Endothelial cell (in vitro differentiated cells): ENCODE measurements around the gene SCN2B. TPM values are rescaled to one million over a fixed set of nuclear protein-coding genes. Genes with fewer than 3 reads are reported as not detected.

ENCODE experiments used
- DNase-seq: peaks from one replicate; pipeline ENCODE4 v3.0.0; 2021; ENCODE audit warnings: low spot score
- H3K27ac Mint-ChIP-seq: one replicate; pipeline ENCODE4 v1.8.0; 2021; ENCODE audit warnings: mixed read lengths, inconsistent platforms; ENCODE audit not compliant: unreplicated experiment
- H3K27me3 Mint-ChIP-seq: one replicate; pipeline ENCODE4 v1.8.0; 2021; ENCODE audit warnings: mild to moderate bottlenecking, moderate library complexity, mixed read lengths, inconsistent platforms; ENCODE audit not compliant: unreplicated experiment
- H3K36me3 Mint-ChIP-seq: one replicate; pipeline ENCODE4 v1.8.0; 2021; ENCODE audit warnings: mild to moderate bottlenecking, low read depth, mixed read lengths, inconsistent platforms; ENCODE audit not compliant: unreplicated experiment
- H3K4me1 Mint-ChIP-seq: one replicate; pipeline ENCODE4 v1.8.0; 2021; ENCODE audit warnings: mild to moderate bottlenecking, mixed read lengths, inconsistent platforms; ENCODE audit not compliant: unreplicated experiment
- H3K4me3 Mint-ChIP-seq: one replicate; pipeline ENCODE4 v1.8.0; 2021; ENCODE audit warnings: mild to moderate bottlenecking, mixed read lengths, inconsistent platforms; ENCODE audit not compliant: unreplicated experiment
- H3K9me3 Mint-ChIP-seq: one replicate; pipeline ENCODE4 v1.8.0; 2021; ENCODE audit warnings: mixed read lengths, inconsistent platforms; ENCODE audit not compliant: unreplicated experiment
- total RNA-seq: library from RNA; stranded (reverse); fragmentation: NEBNext Ultra II Directional; extraction: Animal tissue kit (Norgen Biotek cat#: 25700); gene quantifications from one replicate; pipeline ENCODE4 v1.2.1, GENCODE V29; 2021; ENCODE audit not compliant: unreplicated experiment
- TF ChIP-seq, protein P1 (sequence below): fragments of 200-600 bp; sonication (generic); IDR thresholded peaks from one replicate; pipeline ENCODE4 v1.5.0; 2021; ENCODE audit warnings: antibody characterized with exemption; ENCODE audit not compliant: unreplicated experiment

Gene SCN2B
- total RNA-seq, 1 donor from 2014 or later = not detected

DNA sequence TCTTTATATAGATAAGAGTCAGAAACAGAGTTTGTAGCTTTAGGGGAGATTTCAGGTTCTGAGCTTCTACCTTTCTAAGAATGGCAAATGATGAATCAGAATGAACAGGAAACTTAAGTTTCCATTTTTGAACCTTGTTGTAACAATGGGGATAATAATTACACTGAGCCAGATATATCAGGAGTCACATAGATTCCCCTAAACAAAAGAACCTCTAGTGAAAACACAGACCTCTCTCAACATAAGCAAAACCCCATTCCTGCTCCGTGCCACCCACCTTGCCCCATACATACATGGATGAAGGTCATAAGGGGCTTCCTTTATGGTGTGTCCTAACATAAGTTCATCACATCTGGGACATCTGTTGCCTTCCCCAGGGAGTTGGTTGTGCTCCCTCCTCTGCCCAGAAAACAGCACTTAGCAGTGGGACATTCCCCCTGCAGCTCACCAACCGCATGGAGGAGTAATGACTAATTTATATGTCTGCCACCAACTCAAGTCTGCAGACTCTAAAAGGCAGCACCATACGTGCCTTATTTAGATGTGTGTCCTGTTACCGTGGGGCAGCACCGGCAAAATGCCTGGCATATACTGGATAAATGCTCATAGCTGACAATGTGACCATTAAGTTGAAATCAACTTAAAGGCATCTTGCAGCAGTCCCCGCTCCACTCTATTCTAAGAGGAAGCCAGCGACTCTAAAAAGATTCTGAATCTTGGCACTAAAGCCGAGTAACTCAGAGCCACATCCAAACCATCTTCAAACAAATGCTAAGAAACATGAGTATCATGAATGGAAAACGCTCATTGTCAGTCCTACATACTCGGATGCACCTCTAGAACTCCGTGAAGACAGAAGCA lies 40.4 kb upstream of the SCN2B start:
- H3K4me3 Mint-ChIP-seq = no peak overlapping the region
- TF ChIP-seq, protein P1, sequence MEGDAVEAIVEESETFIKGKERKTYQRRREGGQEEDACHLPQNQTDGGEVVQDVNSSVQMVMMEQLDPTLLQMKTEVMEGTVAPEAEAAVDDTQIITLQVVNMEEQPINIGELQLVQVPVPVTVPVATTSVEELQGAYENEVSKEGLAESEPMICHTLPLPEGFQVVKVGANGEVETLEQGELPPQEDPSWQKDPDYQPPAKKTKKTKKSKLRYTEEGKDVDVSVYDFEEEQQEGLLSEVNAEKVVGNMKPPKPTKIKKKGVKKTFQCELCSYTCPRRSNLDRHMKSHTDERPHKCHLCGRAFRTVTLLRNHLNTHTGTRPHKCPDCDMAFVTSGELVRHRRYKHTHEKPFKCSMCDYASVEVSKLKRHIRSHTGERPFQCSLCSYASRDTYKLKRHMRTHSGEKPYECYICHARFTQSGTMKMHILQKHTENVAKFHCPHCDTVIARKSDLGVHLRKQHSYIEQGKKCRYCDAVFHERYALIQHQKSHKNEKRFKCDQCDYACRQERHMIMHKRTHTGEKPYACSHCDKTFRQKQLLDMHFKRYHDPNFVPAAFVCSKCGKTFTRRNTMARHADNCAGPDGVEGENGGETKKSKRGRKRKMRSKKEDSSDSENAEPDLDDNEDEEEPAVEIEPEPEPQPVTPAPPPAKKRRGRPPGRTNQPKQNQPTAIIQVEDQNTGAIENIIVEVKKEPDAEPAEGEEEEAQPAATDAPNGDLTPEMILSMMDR = no peak
- no peaks in the 10 kb centered on the region for H3K36me3 Mint-ChIP-seq
- H3K27ac Mint-ChIP-seq = no peak overlapping the region
- no peaks in the 10 kb centered on the region for H3K9me3 Mint-ChIP-seq
- no peak for DNase-seq
- peaks cover 25% of the 10 kb centered on the region for H3K4me1 Mint-ChIP-seq
- H3K27me3 Mint-ChIP-seq = peaks cover 4% of the 10 kb centered on the region

DNA sequence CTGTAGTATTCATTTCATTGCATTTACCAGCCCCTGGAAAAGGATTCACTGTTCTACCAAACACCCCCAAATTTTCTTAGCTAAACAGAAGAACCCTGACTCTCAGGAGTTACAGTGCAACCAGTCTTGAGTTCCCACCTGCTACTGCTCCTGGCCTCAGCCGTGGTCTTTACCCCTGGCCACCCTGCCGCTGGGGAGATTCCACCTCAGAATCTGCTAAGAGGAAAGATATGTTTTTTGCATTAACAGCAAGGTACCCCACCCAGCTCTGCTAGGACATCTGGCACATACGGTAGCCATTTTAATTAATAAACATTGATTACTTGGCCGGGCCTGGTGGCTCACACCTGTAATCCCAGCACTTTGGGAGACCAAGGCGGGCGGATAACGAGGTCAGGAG lies 39.3 kb upstream of the SCN2B start:
- no peaks in the 10 kb centered on the region for H3K36me3 Mint-ChIP-seq
- H3K4me3 Mint-ChIP-seq = no peak overlapping the region
- DNase-seq = no peak
- TF ChIP-seq, protein P1 = no peak
- H3K4me1 Mint-ChIP-seq = peaks cover 32% of the 10 kb centered on the region
- peaks cover 4% of the 10 kb centered on the region for H3K27me3 Mint-ChIP-seq
- H3K9me3 Mint-ChIP-seq = no peaks in the 10 kb centered on the region
- no peak overlapping the region for H3K27ac Mint-ChIP-seq

DNA sequence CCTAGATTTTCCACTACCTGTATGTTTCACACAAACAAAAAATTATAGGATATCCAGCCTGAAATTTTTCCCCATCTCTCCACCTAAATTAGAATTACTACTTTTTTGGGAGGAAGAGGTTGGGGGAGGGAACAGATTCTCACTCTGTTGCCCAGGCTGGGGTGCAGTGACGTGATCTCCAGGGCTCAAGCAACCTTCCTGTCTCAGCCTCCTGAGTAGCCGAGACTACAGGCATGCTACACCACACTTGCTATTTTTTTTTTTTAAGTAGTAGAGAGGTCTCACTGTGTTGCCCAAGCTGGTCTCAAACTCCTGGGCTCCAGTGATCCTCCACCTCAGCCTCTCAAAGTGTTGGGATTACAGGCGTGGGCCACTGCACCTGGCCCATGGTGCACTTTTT lies 38.8 kb upstream of the SCN2B start:
- peaks cover 4% of the 10 kb centered on the region for H3K27me3 Mint-ChIP-seq
- H3K4me1 Mint-ChIP-seq = peaks cover 37% of the 10 kb centered on the region

DNA sequence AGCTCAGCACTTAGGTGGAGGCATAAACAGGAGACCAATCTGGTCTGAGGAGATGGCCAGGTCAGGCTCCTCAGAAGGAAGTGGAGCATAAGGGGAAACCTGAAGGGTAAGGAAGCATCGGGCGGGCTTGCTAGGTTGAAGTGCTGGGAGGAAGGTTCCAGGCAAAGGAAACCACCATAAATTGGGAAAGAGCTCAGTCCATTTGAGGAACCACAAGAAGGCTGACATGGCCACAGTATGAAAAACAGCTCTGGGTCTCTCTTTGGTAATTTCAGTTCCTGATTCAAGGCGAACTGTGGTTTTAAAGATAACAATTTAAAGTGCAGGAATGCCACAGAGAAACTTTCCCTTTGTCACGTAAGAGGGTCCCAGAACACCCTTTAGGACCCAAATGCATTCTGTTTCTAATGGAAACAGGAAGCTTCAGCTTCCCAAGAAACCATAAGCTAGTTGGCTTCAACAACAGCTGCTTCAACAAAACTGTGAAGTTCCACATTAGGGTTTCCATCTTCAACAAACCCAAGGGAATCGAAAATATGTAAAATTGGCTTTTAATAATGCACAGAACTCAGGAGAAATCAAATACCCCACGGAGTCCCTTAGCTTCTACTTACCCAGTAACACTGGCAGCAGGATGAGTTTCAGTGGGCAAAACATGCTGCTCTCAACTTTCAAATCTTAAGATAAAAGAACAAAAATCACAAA lies 37.9 kb upstream of the SCN2B start:
- TF ChIP-seq, protein P1 = no peak
- no peak for DNase-seq

More for the DNA sequence above, 38.8 kb upstream of the SCN2B start:
- Mint-ChIP-seq H3K9me3 (no peaks in the 10 kb centered on the region), H3K27ac (no peak overlapping the region), H3K36me3 (no peaks in the 10 kb centered on the region), H3K4me3 (no peak overlapping the region)
- DNase-seq = no peak
- TF ChIP-seq, protein P1 = no peak

DNA sequence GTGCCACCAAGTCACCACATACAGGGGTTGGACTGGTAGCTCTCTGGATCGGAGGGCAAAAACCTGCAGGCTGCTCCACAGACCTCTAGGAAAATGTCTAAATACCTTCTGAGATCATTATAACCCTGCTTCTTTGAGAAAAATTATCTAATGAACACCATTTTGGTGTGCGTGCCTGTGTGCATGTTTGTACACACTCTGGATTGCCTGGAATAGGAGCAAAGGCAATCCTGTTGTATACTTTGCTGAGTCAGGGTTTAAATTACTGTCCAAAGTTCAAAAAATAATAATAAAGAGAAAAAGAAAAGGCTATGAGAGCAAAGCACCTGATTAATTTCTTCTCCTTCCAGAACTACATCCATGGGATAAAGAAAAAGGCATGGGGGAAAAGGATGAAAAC lies 37.3 kb upstream of the SCN2B start:
- H3K9me3 Mint-ChIP-seq = no peaks in the 10 kb centered on the region
- H3K4me1 Mint-ChIP-seq = peaks cover 37% of the 10 kb centered on the region
- TF ChIP-seq, protein P1 = no peak
- DNase-seq = no peak
- no peaks in the 10 kb centered on the region for H3K36me3 Mint-ChIP-seq
- peaks cover 4% of the 10 kb centered on the region for H3K27me3 Mint-ChIP-seq
- no peak overlapping the region for H3K4me3 Mint-ChIP-seq
- no peak overlapping the region for H3K27ac Mint-ChIP-seq

More for the DNA sequence above, 37.9 kb upstream of the SCN2B start:
- H3K4me3 Mint-ChIP-seq = no peak overlapping the region
- H3K36me3 Mint-ChIP-seq = no peaks in the 10 kb centered on the region
- H3K4me1 Mint-ChIP-seq = peaks cover 37% of the 10 kb centered on the region
- peaks cover 4% of the 10 kb centered on the region for H3K27me3 Mint-ChIP-seq
- no peak overlapping the region for H3K27ac Mint-ChIP-seq
- no peaks in the 10 kb centered on the region for H3K9me3 Mint-ChIP-seq
